Measurements from ENCODE around the gene SNN. TPM values are rescaled to one million over a fixed set of nuclear protein-coding genes. Genes with fewer than 3 reads are reported as not detected.
A peak's percentile ranks its signal among the peaks of the same experiment; 100 is the strongest.

Gene SNN
- total and polyA plus RNA-seq, 9 of the 15 experiments (the other 6 are each of a cell fraction or from before 2014, with no cell fraction given): 0.07 to 2.9 (median 1.9) TPM

DNA sequence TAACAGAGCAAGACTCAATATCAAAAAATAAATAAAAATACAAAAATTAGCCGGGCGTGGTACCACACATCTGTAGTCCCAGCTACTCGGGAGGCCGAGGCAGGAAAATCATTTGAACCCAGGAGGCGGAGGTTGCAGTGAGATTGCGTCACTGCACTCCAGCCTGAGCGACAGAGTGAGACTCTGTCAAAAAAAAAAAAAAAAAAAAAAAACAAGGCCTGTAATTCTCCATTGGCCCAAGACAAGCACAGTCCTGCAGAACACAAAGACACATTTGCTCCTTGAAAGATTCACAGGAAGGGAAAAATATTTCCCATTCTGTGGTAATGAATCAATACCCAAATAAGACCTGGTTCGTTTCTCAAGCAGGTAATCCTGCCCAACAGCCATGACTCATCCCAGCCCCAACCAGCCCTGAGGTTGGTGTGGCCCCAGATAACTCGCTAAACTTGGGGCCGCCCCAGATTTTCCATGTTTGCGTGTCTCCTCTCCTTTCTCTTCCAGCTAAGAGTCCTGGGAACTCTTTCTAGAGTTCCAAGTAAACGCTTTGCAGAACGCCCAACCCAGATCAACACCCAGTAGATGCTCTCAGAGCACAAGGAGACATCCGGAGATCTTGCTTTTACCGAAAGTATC, 40.3 kb upstream of the SNN start (continued):
- TF ChIP-seq, protein P1, sequence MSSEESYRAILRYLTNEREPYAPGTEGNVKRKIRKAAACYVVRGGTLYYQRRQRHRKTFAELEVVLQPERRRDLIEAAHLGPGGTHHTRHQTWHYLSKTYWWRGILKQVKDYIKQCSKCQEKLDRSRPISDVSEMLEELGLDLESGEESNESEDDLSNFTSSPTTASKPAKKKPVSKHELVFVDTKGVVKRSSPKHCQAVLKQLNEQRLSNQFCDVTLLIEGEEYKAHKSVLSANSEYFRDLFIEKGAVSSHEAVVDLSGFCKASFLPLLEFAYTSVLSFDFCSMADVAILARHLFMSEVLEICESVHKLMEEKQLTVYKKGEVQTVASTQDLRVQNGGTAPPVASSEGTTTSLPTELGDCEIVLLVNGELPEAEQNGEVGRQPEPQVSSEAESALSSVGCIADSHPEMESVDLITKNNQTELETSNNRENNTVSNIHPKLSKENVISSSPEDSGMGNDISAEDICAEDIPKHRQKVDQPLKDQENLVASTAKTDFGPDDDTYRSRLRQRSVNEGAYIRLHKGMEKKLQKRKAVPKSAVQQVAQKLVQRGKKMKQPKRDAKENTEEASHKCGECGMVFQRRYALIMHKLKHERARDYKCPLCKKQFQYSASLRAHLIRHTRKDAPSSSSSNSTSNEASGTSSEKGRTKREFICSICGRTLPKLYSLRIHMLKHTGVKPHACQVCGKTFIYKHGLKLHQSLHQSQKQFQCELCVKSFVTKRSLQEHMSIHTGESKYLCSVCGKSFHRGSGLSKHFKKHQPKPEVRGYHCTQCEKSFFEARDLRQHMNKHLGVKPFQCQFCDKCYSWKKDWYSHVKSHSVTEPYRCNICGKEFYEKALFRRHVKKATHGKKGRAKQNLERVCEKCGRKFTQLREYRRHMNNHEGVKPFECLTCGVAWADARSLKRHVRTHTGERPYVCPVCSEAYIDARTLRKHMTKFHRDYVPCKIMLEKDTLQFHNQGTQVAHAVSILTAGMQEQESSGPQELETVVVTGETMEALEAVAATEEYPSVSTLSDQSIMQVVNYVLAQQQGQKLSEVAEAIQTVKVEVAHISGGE (CRISPR knock-in tag; IDR thresholded peaks at IDR 0.05): no peak
- TF ChIP-seq, protein P2, sequence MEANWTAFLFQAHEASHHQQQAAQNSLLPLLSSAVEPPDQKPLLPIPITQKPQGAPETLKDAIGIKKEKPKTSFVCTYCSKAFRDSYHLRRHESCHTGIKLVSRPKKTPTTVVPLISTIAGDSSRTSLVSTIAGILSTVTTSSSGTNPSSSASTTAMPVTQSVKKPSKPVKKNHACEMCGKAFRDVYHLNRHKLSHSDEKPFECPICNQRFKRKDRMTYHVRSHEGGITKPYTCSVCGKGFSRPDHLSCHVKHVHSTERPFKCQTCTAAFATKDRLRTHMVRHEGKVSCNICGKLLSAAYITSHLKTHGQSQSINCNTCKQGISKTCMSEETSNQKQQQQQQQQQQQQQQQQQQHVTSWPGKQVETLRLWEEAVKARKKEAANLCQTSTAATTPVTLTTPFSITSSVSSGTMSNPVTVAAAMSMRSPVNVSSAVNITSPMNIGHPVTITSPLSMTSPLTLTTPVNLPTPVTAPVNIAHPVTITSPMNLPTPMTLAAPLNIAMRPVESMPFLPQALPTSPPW (CRISPR knock-in tag; IDR thresholded peaks at IDR 0.05): peak; percentile 55
- TF ChIP-seq ZNF41 (CRISPR knock-in tag; conservative IDR thresholded peaks at IDR 0.05) (no peak), ZNF212 (CRISPR knock-in tag; IDR thresholded peaks at IDR 0.05) (no peak), MED1 (CRISPR knock-in tag; IDR thresholded peaks at IDR 0.05; ENCODE audit: borderline replicate concordance) (no peak), SMARCC2 (IDR thresholded peaks at IDR 0.05; ENCODE audit: low read depth) (peak; percentile 79; the same call in 1 of the 2 replicates), ZC3H8 (IDR thresholded peaks at IDR 0.05) (no peak), TAF7 (tag; IDR thresholded peaks at IDR 0.05) (peak; percentile 30; the same call in 1 of the 2 replicates), SRF (CRISPR knock-in tag; IDR thresholded peaks at IDR 0.05) (peak in 1 of 2 experiments; percentile 68; a peak in 1 of 4 replicates), MAZ (CRISPR knock-in tag; conservative IDR thresholded peaks at IDR 0.05 in 1 of 2, IDR thresholded peaks at IDR 0.05 in 1 of 2) (0 out of 4 replicates have a peak, but pooled peaks of 1 of the 2 experiments have one; percentile 22), SMARCA5 (IDR thresholded peaks at IDR 0.05) (0 out of 2 replicates have a peak, but pooled peaks have one; percentile 2)
- TF ChIP-seq, protein P3, sequence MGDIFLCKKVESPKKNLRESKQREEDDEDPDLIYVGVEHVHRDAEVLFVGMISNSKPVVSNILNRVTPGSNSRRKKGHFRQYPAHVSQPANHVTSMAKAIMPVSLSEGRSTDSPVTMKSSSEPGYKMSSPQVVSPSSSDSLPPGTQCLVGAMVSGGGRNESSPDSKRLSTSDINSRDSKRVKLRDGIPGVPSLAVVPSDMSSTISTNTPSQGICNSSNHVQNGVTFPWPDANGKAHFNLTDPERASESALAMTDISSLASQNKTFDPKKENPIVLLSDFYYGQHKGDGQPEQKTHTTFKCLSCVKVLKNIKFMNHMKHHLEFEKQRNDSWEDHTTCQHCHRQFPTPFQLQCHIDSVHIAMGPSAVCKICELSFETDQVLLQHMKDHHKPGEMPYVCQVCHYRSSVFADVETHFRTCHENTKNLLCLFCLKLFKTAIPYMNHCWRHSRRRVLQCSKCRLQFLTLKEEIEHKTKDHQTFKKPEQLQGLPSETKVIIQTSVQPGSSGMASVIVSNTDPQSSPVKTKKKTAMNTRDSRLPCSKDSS (IDR thresholded peaks at IDR 0.05; ENCODE audit: low read depth, partially characterized antibody): no peak
- TF ChIP-seq, protein P4, sequence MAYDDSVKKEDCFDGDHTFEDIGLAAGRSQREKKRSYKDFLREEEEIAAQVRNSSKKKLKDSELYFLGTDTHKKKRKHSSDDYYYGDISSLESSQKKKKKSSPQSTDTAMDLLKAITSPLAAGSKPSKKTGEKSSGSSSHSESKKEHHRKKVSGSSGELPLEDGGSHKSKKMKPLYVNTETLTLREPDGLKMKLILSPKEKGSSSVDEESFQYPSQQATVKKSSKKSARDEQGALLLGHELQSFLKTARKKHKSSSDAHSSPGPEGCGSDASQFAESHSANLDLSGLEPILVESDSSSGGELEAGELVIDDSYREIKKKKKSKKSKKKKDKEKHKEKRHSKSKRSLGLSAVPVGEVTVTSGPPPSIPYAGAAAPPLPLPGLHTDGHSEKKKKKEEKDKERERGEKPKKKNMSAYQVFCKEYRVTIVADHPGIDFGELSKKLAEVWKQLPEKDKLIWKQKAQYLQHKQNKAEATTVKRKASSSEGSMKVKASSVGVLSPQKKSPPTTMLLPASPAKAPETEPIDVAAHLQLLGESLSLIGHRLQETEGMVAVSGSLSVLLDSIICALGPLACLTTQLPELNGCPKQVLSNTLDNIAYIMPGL (CRISPR knock-in tag; IDR thresholded peaks at IDR 0.05): no peak
- TF ChIP-seq, protein P5, sequence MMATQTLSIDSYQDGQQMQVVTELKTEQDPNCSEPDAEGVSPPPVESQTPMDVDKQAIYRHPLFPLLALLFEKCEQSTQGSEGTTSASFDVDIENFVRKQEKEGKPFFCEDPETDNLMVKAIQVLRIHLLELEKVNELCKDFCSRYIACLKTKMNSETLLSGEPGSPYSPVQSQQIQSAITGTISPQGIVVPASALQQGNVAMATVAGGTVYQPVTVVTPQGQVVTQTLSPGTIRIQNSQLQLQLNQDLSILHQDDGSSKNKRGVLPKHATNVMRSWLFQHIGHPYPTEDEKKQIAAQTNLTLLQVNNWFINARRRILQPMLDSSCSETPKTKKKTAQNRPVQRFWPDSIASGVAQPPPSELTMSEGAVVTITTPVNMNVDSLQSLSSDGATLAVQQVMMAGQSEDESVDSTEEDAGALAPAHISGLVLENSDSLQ (IDR thresholded peaks at IDR 0.05): peak; percentile 87
- TF ChIP-seq, protein P6, sequence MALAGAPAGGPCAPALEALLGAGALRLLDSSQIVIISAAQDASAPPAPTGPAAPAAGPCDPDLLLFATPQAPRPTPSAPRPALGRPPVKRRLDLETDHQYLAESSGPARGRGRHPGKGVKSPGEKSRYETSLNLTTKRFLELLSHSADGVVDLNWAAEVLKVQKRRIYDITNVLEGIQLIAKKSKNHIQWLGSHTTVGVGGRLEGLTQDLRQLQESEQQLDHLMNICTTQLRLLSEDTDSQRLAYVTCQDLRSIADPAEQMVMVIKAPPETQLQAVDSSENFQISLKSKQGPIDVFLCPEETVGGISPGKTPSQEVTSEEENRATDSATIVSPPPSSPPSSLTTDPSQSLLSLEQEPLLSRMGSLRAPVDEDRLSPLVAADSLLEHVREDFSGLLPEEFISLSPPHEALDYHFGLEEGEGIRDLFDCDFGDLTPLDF (CRISPR knock-in tag; IDR thresholded peaks at IDR 0.05): no peak

All from K562 (cell line).